ENCODE data around the gene MYH9. TPM values are rescaled to one million over a fixed set of nuclear protein-coding genes. Genes with fewer than 3 reads are reported as not detected.

MYH9 gene
- total RNA-seq, 1 donor from 2014 or later = 1,853 TPM

GRCh38 chr22:36377022-36377631, 10.6 kb downstream of the MYH9 start:
- no peak for DNase-seq (ENCODE audit: low spot score)
- Mint-ChIP-seq H3K4me3 (ENCODE audit: unreplicated experiment) (no peak overlapping the region), H3K9me3 (ENCODE audit: low read depth) (no peaks in the 10 kb centered on the region), H3K27ac (ENCODE audit: unreplicated experiment) (peak overlapping the region; percentile 89), H3K27me3 (ENCODE audit: low read depth) (no peaks in the 10 kb centered on the region), H3K36me3 (ENCODE audit: low read depth) (peaks cover 20% of the 10 kb centered on the region), H3K4me1 (ENCODE audit: low read depth) (peaks cover 90% of the 10 kb centered on the region)
- TF ChIP-seq CTCF (IDR thresholded peaks at IDR 0.05) = no peak

- Mint-ChIP-seq H3K9me3 (ENCODE audit: low read depth) (no peaks in the 10 kb centered on the region), H3K4me1 (ENCODE audit: low read depth) (peaks cover 90% of the 10 kb centered on the region), H3K36me3 (ENCODE audit: low read depth) (peaks cover 16% of the 10 kb centered on the region), H3K27me3 (ENCODE audit: low read depth) (no peaks in the 10 kb centered on the region), H3K27ac (ENCODE audit: unreplicated experiment) (peak overlapping the region; percentile 80), H3K4me3 (ENCODE audit: unreplicated experiment) (no peak overlapping the region)
- no peak for TF ChIP-seq CTCF (IDR thresholded peaks at IDR 0.05)
- no peak for DNase-seq (ENCODE audit: low spot score)
Measured at GRCh38 chr22:36376265-36376664, 11.5 kb downstream of the MYH9 start.

GRCh38 chr22:36375071-36375980, 12.4 kb downstream of the MYH9 start:
- peaks cover 91% of the 10 kb centered on the region for H3K4me1 Mint-ChIP-seq (ENCODE audit: low read depth)
- H3K27ac Mint-ChIP-seq (ENCODE audit: unreplicated experiment) = peak overlapping the region; percentile 83
- DNase-seq (ENCODE audit: low spot score) = no peak

GRCh38 chr22:36374603-36375024, 13.2 kb downstream of the MYH9 start:
- Mint-ChIP-seq H3K27ac (ENCODE audit: unreplicated experiment) (peak overlapping the region; percentile 83), H3K27me3 (ENCODE audit: low read depth) (no peaks in the 10 kb centered on the region), H3K4me1 (ENCODE audit: low read depth) (peaks cover 91% of the 10 kb centered on the region), H3K9me3 (ENCODE audit: low read depth) (no peaks in the 10 kb centered on the region), H3K36me3 (ENCODE audit: low read depth) (peaks cover 16% of the 10 kb centered on the region), H3K4me3 (ENCODE audit: unreplicated experiment) (no peak overlapping the region)
- DNase-seq (ENCODE audit: low spot score) = no peak
- no peak for TF ChIP-seq CTCF (IDR thresholded peaks at IDR 0.05)

More at GRCh38 chr22:36375071-36375980, 12.4 kb downstream of the MYH9 start:
- Mint-ChIP-seq H3K9me3 (ENCODE audit: low read depth) (no peaks in the 10 kb centered on the region), H3K27me3 (ENCODE audit: low read depth) (no peaks in the 10 kb centered on the region), H3K36me3 (ENCODE audit: low read depth) (peaks cover 19% of the 10 kb centered on the region), H3K4me3 (ENCODE audit: unreplicated experiment) (no peak overlapping the region)
- no peak for TF ChIP-seq CTCF (IDR thresholded peaks at IDR 0.05)

GRCh38 chr22:36373258-36373579, 14.5 kb downstream of the MYH9 start:
- Mint-ChIP-seq H3K4me1 (ENCODE audit: low read depth) (peaks cover 91% of the 10 kb centered on the region), H3K27me3 (ENCODE audit: low read depth) (no peaks in the 10 kb centered on the region), H3K9me3 (ENCODE audit: low read depth) (no peaks in the 10 kb centered on the region), H3K4me3 (ENCODE audit: unreplicated experiment) (peak overlapping the region; percentile 22), H3K36me3 (ENCODE audit: low read depth) (peaks cover 15% of the 10 kb centered on the region), H3K27ac (ENCODE audit: unreplicated experiment) (peak overlapping the region; percentile 96)
- TF ChIP-seq CTCF (IDR thresholded peaks at IDR 0.05) = no peak
- no peak for DNase-seq (ENCODE audit: low spot score)
